GM23338 (cell line): ENCODE results near the gene KIRREL3. TPM values are rescaled to one million over a fixed set of nuclear protein-coding genes. Genes with fewer than 3 reads are reported as not detected.

Source experiments
- ATAC-seq: fragments of 200-7000 bp; cut with Tn5 transposase; 3 replicates; pipeline ENCODE4 v1.9.1; 2020
- DNase-seq: peaks from one replicate; pipeline ENCODE4 v3.0.0-alpha.2; 2015; ENCODE audit warnings: low spot score
- H2AFZ ChIP-seq: fragments of 200-600 bp; sonication (generic); 2 replicates; pipeline ENCODE4 v1.8.0; 2016; ENCODE audit warnings: antibody characterized with exemption, mild to moderate bottlenecking, moderate library complexity
- H3F3A ChIP-seq: fragments of 200-600 bp; sonication (generic); replicated peaks from 2 replicates; pipeline ENCODE4 v1.8.0; 2017; ENCODE audit warnings: antibody characterized with exemption, mixed run types, low read depth
- H3K27ac ChIP-seq: fragments of 200-600 bp; sonication (generic); 2 replicates; pipeline ENCODE4 v1.6.1; 2016; ENCODE audit warnings: low read depth
- H3K27me3 ChIP-seq: fragments of 200-600 bp; sonication (generic); 2 replicates; pipeline ENCODE4 v1.8.0; 2016; ENCODE audit warnings: mild to moderate bottlenecking, mixed run types, moderate library complexity; ENCODE audit not compliant: insufficient read depth
- H3K36me3 ChIP-seq: fragments of 200-600 bp; sonication (generic); 2 replicates; pipeline ENCODE4 v1.8.0; 2016; ENCODE audit warnings: mild to moderate bottlenecking; ENCODE audit not compliant: insufficient read depth
- H3K4me1 ChIP-seq: fragments of 200-600 bp; sonication (generic); 2 replicates; pipeline ENCODE4 v1.8.0; 2016; ENCODE audit warnings: mild to moderate bottlenecking, moderate library complexity; ENCODE audit not compliant: insufficient read depth
- H3K4me2 ChIP-seq: fragments of 200-600 bp; sonication (generic); 2 replicates; pipeline ENCODE4 v1.7.1; 2017; ENCODE audit warnings: mixed run types
- H3K4me3 ChIP-seq: fragments of 200-600 bp; sonication (generic); 2 replicates; pipeline ENCODE4 v1.6.1; 2016; ENCODE audit warnings: mixed run types
- H3K79me2 ChIP-seq: fragments of 200-600 bp; sonication (generic); replicated peaks from 2 replicates; pipeline ENCODE4 v1.8.0; 2017; ENCODE audit warnings: mild to moderate bottlenecking; ENCODE audit not compliant: insufficient read depth
- H3K9me2 ChIP-seq: fragments of 200-600 bp; sonication (generic); 2 replicates; pipeline ENCODE4 v1.8.0; 2017; ENCODE audit not compliant: insufficient read depth
- H4K20me1 ChIP-seq: fragments of 200-600 bp; sonication (generic); replicated peaks from 2 replicates; pipeline ENCODE4 v1.8.0; 2017; ENCODE audit warnings: mild to moderate bottlenecking; ENCODE audit not compliant: insufficient read depth
- H3K27ac Mint-ChIP-seq: 2 replicates; pipeline ENCODE4 v1.8.0; 2020; ENCODE audit warnings: inconsistent platforms, mild to moderate bottlenecking, moderate library complexity, mixed read lengths
- H3K27me3 Mint-ChIP-seq: 3 replicates; pipeline ENCODE4 v1.8.0; 2022; ENCODE audit warnings: low read depth, mild to moderate bottlenecking, moderate library complexity, mixed read lengths, inconsistent platforms; ENCODE audit not compliant: insufficient read depth, poor library complexity
- H3K36me3 Mint-ChIP-seq: 3 replicates; pipeline ENCODE4 v1.8.0; 2021; ENCODE audit warnings: low read depth, mild to moderate bottlenecking, inconsistent platforms, moderate library complexity, mixed read lengths
- H3K4me1 Mint-ChIP-seq: 3 replicates; pipeline ENCODE4 v1.8.0; 2020; ENCODE audit warnings: mild to moderate bottlenecking, inconsistent platforms, mixed read lengths
- H3K4me3 Mint-ChIP-seq: 3 replicates; pipeline ENCODE4 v1.8.0; 2021; ENCODE audit warnings: moderate library complexity, mild to moderate bottlenecking, inconsistent platforms, mixed read lengths
- H3K9me3 Mint-ChIP-seq: 3 replicates; pipeline ENCODE4 v1.8.0; 2020; ENCODE audit warnings: moderate library complexity, mild to moderate bottlenecking, inconsistent platforms, mixed read lengths
- CREB1 ChIP-seq: fragments of 250-450 bp; sonication (Bioruptor Pico); IDR thresholded peaks from 2 replicates; pipeline ENCODE4 v1.5.0; 2020; ENCODE audit warnings: low read depth, mild to moderate bottlenecking, moderate library complexity
- CTCF ChIP-seq, 2 experiments: fragments of 200-600 bp in 1 of 2; sonication (generic) in 1 of 2; conservative IDR thresholded peaks; 2 replicates each; pipeline versions ENCODE4 v1.5.1 to v1.6.1; 2016 to 2017; ENCODE audit warnings: antibody characterized with exemption in 2 of 2, low read depth in 2 of 2, mild to moderate bottlenecking in 2 of 2, moderate library complexity in 1 of 2
- ETS1 ChIP-seq: IDR thresholded peaks from 2 replicates; pipeline ENCODE4 v1.6.1; 2016; ENCODE audit warnings: antibody characterized with exemption
- EZH2 ChIP-seq: fragments of 200-600 bp; sonication (generic); IDR thresholded peaks from one replicate; pipeline ENCODE4 v1.8.0; 2017; ENCODE audit warnings: antibody characterized with exemption, mild to moderate bottlenecking, low read depth; ENCODE audit not compliant: unreplicated experiment
- EZH2phosphoT487 ChIP-seq: fragments of 200-600 bp; sonication (generic); IDR thresholded peaks from one replicate; pipeline ENCODE4 v1.8.1; 2018; ENCODE audit warnings: antibody characterized with exemption; ENCODE audit not compliant: unreplicated experiment
- JUNB ChIP-seq: IDR thresholded peaks from one replicate; pipeline ENCODE4 v1.6.1; 2016; ENCODE audit warnings: antibody characterized with exemption; ENCODE audit not compliant: unreplicated experiment
- NANOG ChIP-seq: IDR thresholded peaks from 2 replicates; pipeline ENCODE4 v1.6.1; 2016; ENCODE audit warnings: antibody characterized with exemption, borderline replicate concordance
- POLR2AphosphoS5 ChIP-seq: IDR thresholded peaks from 2 replicates; pipeline ENCODE4 v1.6.1; 2016; ENCODE audit warnings: antibody characterized with exemption, low read depth
- REST ChIP-seq: IDR thresholded peaks from one replicate; pipeline ENCODE4 v1.6.1; 2018; ENCODE audit warnings: antibody characterized with exemption; ENCODE audit not compliant: unreplicated experiment
- STAT1 ChIP-seq: IDR thresholded peaks from one replicate; pipeline ENCODE4 v1.6.1; 2016; ENCODE audit warnings: antibody characterized with exemption; ENCODE audit not compliant: unreplicated experiment
- ZNF114 ChIP-seq: fragments of 250-450 bp; sonication (Bioruptor Pico); IDR thresholded peaks from 2 replicates; pipeline ENCODE4 v1.5.0; 2020; ENCODE audit warnings: mild to moderate bottlenecking, moderate library complexity
- ZNF331 ChIP-seq: fragments of 250-450 bp; sonication (Bioruptor Pico); IDR thresholded peaks from 2 replicates; pipeline ENCODE4 v1.5.0; 2020; ENCODE audit warnings: low read depth, mild to moderate bottlenecking, moderate library complexity
- ZNF462 ChIP-seq: fragments of 250-450 bp; sonication (Bioruptor Pico); IDR thresholded peaks from 2 replicates; pipeline ENCODE4 v1.5.0; 2020; ENCODE audit warnings: mild to moderate bottlenecking, moderate library complexity
- polyA plus RNA-seq: library from polyadenylated mRNA; unstranded; fragments of >200 nt; fragmentation: Nextera tagmentation; extraction: Ambion mirVana; gene quantifications from 2 replicates; pipeline ENCODE4 v1.2.1, GENCODE V29; 2016
- total RNA-seq: library from RNA; depleted of rRNA; stranded (reverse); fragments of >200 nt; shearing (Covaris generic); gene quantifications from 2 replicates; pipeline ENCODE4 v1.2.3, GENCODE V29; 2014

Gene KIRREL3
- total and polyA plus RNA-seq, 2 experiments from 2014 or later, result 0.13 to 1.5 TPM

- Histone ChIP-seq H3K36me3 (no peaks in the 10 kb centered on the region), H2AFZ (no peak overlapping the region), H3F3A (no peaks in the 10 kb centered on the region), H3K27ac (no peak overlapping the region), H3K4me2 (no peak overlapping the region), H3K4me1 (no peaks in the 10 kb centered on the region), H3K27me3 (no peaks in the 10 kb centered on the region), H3K79me2 (no peaks in the 10 kb centered on the region), H3K4me3 (no peak overlapping the region), H4K20me1 (no peaks in the 10 kb centered on the region), H3K9me2 (no peaks in the 10 kb centered on the region)
- Mint-ChIP-seq H3K9me3 (no peaks in the 10 kb centered on the region), H3K4me3 (no peak overlapping the region), H3K27ac (no peak overlapping the region), H3K4me1 (peaks cover 8% of the 10 kb centered on the region), H3K36me3 (no peaks in the 10 kb centered on the region), H3K27me3 (peaks cover 5% of the 10 kb centered on the region)
- DNase-seq (no peak), ATAC-seq (no peak)
- TF ChIP-seq POLR2AphosphoS5, result no peak
- no peak for TF ChIP-seq STAT1
- TF ChIP-seq JUNB, result no peak
- no peak for TF ChIP-seq CREB1
- TF ChIP-seq ZNF114 (CRISPR knock-in tag), result no peak
- no peak for TF ChIP-seq ZNF462 (CRISPR knock-in tag)
- TF ChIP-seq ETS1, result no peak
- TF ChIP-seq CTCF (conservative IDR thresholded peaks at IDR 0.05; ENCODE audit: low read depth in 2 of 2), result no peak
- no peak for TF ChIP-seq EZH2phosphoT487
- no peak for TF ChIP-seq ZNF331 (CRISPR knock-in tag)
- no peak for TF ChIP-seq REST
- TF ChIP-seq EZH2, result no peak
- no peak for TF ChIP-seq NANOG
Measured at GRCh38 chr11:126538071-126538470, 462.5 kb downstream of the KIRREL3 start.
